Endothelial cell of umbilical vein (primary cell): ENCODE results near the gene CYP3A4. TPM values are rescaled to one million over a fixed set of nuclear protein-coding genes. Genes with fewer than 3 reads are reported as not detected.

ENCODE experiments used
- BruUV-seq: library from RNA; stranded (reverse); fragments of 400-500 nt; replicated peaks from 2 replicates; lab custom pipeline; 2021; lab: Mats Ljungman, UMichigan
- CTCF ChIA-PET: fragments of 300-600, 350-600 bp; sonication (Branson Sonifier 250); formaldehyde crosslinking; loops from one replicate; lab custom pipeline; 2021; ENCODE audit warnings: antibody characterized with exemption, inconsistent platforms; lab: Charles Lee
- POLR2A ChIA-PET: fragments of 300-600, 350-600 bp; sonication (Branson Sonifier 250); formaldehyde crosslinking; loops from one replicate; lab custom pipeline; 2021; ENCODE audit warnings: antibody characterized with exemption, inconsistent platforms; lab: Charles Lee
- DNase-seq: peaks from one replicate; pipeline ENCODE4 v3.0.0-alpha.2; 2011; ENCODE audit warnings: low read depth, low spot score
- FAIRE-seq: peaks from 2 replicates; lab custom pipeline; 2011; peaks lifted over from hg19 to GRCh38; lab: Jason Lieb, UNC
- H2AFZ ChIP-seq: 2 replicates; pipeline ENCODE4 v1.6.0; 2012; ENCODE audit warnings: low read depth, low read length, control low read depth, inconsistent platforms
- H3K27ac ChIP-seq: 2 replicates; pipeline ENCODE4 v1.5.1; 2011; ENCODE audit warnings: low read depth, mild to moderate bottlenecking, control low read depth, low read length, moderate library complexity; ENCODE audit not compliant: insufficient read depth
- H3K27me3 ChIP-seq, 2 experiments: 2 replicates each; pipeline versions ENCODE4 v1.6.0 to v1.6.1; 2011; ENCODE audit warnings: low read length in 2 of 2, mixed read lengths in 1 of 2; ENCODE audit not compliant: control insufficient read depth in 2 of 2, insufficient read depth in 2 of 2
- H3K36me3 ChIP-seq, 2 experiments: 2 replicates in 1 of 2; 3 replicates in 1 of 2; pipeline ENCODE4 v1.5.1; 2011; ENCODE audit warnings: low read length in 2 of 2, mild to moderate bottlenecking in 1 of 2, moderate library complexity in 1 of 2; ENCODE audit not compliant: control insufficient read depth in 2 of 2, insufficient read depth in 2 of 2; ENCODE audit errors: extremely low read depth in 1 of 2
- H3K4me1 ChIP-seq: 3 replicates; pipeline ENCODE4 v1.5.1; 2011; ENCODE audit warnings: mild to moderate bottlenecking, low read length; ENCODE audit not compliant: control insufficient read depth, insufficient read depth; ENCODE audit errors: extremely low read depth
- H3K4me2 ChIP-seq: 2 replicates; pipeline ENCODE4 v1.6.1; 2011; ENCODE audit warnings: low read length, control low read depth, mixed read lengths; ENCODE audit not compliant: insufficient read depth
- H3K4me3 ChIP-seq, 3 experiments: fragments of 200-600 bp in 1 of 3; sonication (generic), shearing (Covaris generic) in 1 of 3; replicated peaks in 1 of 3; 2 replicates each; pipeline ENCODE4 v1.5.1; 2011 to 2016; ENCODE audit warnings: control low read depth in 3 of 3, low read length in 3 of 3, mild to moderate bottlenecking in 2 of 3, inconsistent platforms in 1 of 3, low read depth in 1 of 3, moderate library complexity in 1 of 3; ENCODE audit not compliant: insufficient read depth in 1 of 3
- H3K79me2 ChIP-seq: 2 replicates; pipeline ENCODE4 v1.6.0; 2012; ENCODE audit warnings: low read length, inconsistent platforms; ENCODE audit not compliant: control insufficient read depth, insufficient read depth
- H3K9ac ChIP-seq: replicated peaks from 2 replicates; pipeline ENCODE3; 2011; ENCODE audit warnings: low read length, control low read depth; ENCODE audit not compliant: insufficient read depth; ENCODE audit errors: extremely low read depth
- H3K9me1 ChIP-seq: replicated peaks from 3 replicates; pipeline ENCODE4 v1.6.0; 2011; ENCODE audit warnings: mild to moderate bottlenecking, low read length; ENCODE audit not compliant: control insufficient read depth, insufficient read depth; ENCODE audit errors: extremely low read depth
- H3K9me3 ChIP-seq: replicated peaks from 2 replicates; pipeline ENCODE4 v1.5.1; 2012; ENCODE audit warnings: low read length, inconsistent platforms; ENCODE audit not compliant: control insufficient read depth, insufficient read depth
- H4K20me1 ChIP-seq: replicated peaks from 2 replicates; pipeline ENCODE3; 2011; ENCODE audit warnings: mild to moderate bottlenecking, low read length; ENCODE audit not compliant: control insufficient read depth, insufficient read depth; ENCODE audit errors: extremely low read depth
- CTCF ChIP-seq, 2 donors: IDR thresholded peaks; 1 replicate in 1 of 2; 2 replicates in 1 of 2; pipeline ENCODE4 v1.5.1; 2011; ENCODE audit warnings: low read length in 2 of 2, mild to moderate bottlenecking in 2 of 2, moderate library complexity in 2 of 2, control low read depth in 1 of 2, inconsistent platforms in 1 of 2, low read depth in 1 of 2; ENCODE audit not compliant: insufficient read depth in 1 of 2; ENCODE audit errors: extremely low read depth in 1 of 2
- EZH2 ChIP-seq: IDR thresholded peaks from 2 replicates; pipeline ENCODE4 v1.6.1; 2012; ENCODE audit warnings: borderline replicate concordance, low read depth, mild to moderate bottlenecking, moderate library complexity, low read length, inconsistent platforms; ENCODE audit not compliant: severe bottlenecking
- FOS ChIP-seq: IDR thresholded peaks from 2 replicates; pipeline ENCODE4 v1.6.1; 2011; ENCODE audit warnings: mild to moderate bottlenecking, low read length, moderate library complexity, borderline replicate concordance; ENCODE audit not compliant: insufficient read depth
- JUN ChIP-seq: IDR thresholded peaks from 2 replicates; pipeline ENCODE4 v1.6.1; 2011; ENCODE audit warnings: borderline replicate concordance, low read depth; ENCODE audit not compliant: insufficient read length, insufficient read depth
- MAX ChIP-seq: IDR thresholded peaks from 2 replicates; pipeline ENCODE4 v1.6.1; 2011; ENCODE audit not compliant: insufficient read depth, insufficient read length
- POLR2AphosphoS5 ChIP-seq: IDR thresholded peaks from 2 replicates; pipeline ENCODE4 v1.6.1; 2012; ENCODE audit warnings: low read depth, mild to moderate bottlenecking, control low read depth, low read length, moderate library complexity; ENCODE audit not compliant: insufficient read depth
- dilution Hi-C: fragments of 300-500 bp; cut with MboI; formaldehyde crosslinking; loops from one replicate; pipeline ENCODE4 v1.15.0; 2019; ENCODE audit warnings: low sequenced_read_pairs; ENCODE audit not compliant: extremely low pct_ligation_motif_present
- intact Hi-C: fragments of 100-400 bp; cut with micrococcal nuclease; formaldehyde crosslinking; loops from one replicate; pipeline ENCODE4 v1.10.0; 2022
- polyA plus RNA-seq, 4 experiments: library from polyadenylated mRNA; depleted of rRNA in 3 of 4; stranded (reverse) in 3 of 4; unstranded in 1 of 4; fragments of >200 nt; gene quantifications; 2 replicates each; pipeline versions ENCODE4 v1.2.1 to v1.2.3, GENCODE V29; 2011 to 2012; ENCODE audit warnings: missing spikeins in 1 of 4
- total RNA-seq: library from RNA; stranded (reverse); gene quantifications from 2 replicates; pipeline ENCODE4 v1.2.3, GENCODE V29; 2021

The CYP3A4 gene
- total and polyA plus RNA-seq, 2 donors (not counting 3 experiments of a cell fraction or from before 2014, with no cell fraction given), result not detected

- Histone ChIP-seq H3K79me2 (no peaks in the 10 kb centered on the region), H3K4me1 (no peaks in the 10 kb centered on the region), H3K4me2 (no peak overlapping the region), H4K20me1 (no peaks in the 10 kb centered on the region), H3K4me3 (no peak overlapping the region), H3K9ac (no peak overlapping the region), H3K9me1 (no peaks in the 10 kb centered on the region), H2AFZ (no peak overlapping the region), H3K36me3 (no peaks in the 10 kb centered on the region), H3K27ac (no peak overlapping the region), H3K27me3 (no peaks in the 10 kb centered on the region), H3K9me3 (no peaks in the 10 kb centered on the region)
- dilution Hi-C loops, result no loop called here
- ChIA-PET POLR2A (no interaction called here), CTCF (no interaction called here)
- DNase-seq (no peak), FAIRE-seq (no peak)
- no peak for TF ChIP-seq MAX
- no peak for TF ChIP-seq CTCF (IDR thresholded peaks at IDR 0.05; ENCODE audit: extremely low read depth in 1 of 2, insufficient read depth in 1 of 2, low read depth in 1 of 2, low read length in 2 of 2)
- no peak for TF ChIP-seq JUN
- TF ChIP-seq FOS, result no peak
- TF ChIP-seq EZH2, result no peak
- TF ChIP-seq POLR2AphosphoS5, result no peak
- intact Hi-C loops, result no loop called here
- no TSS peak for BruUV-seq
These were observed 54.3 kb downstream of the CYP3A4 start for GRCh38 chr7:99729486-99730237.
